ENCODE measurements around the gene ACP7. TPM values are rescaled to one million over a fixed set of nuclear protein-coding genes. Genes with fewer than 3 reads are reported as not detected.
A peak's percentile ranks its signal among the peaks of the same experiment; 100 is the strongest.

The ACP7 gene
- total and polyA plus RNA-seq, 2 experiments from 2014 or later = 0.27 to 0.45 TPM

GRCh38 chr19:39154100-39154628 is 70.0 kb downstream of the ACP7 start (continued):
- TF ChIP-seq ZNF462 (CRISPR knock-in tag; IDR thresholded peaks at IDR 0.05) (no peak), STAT1 (IDR thresholded peaks at IDR 0.05; ENCODE audit: unreplicated experiment) (no peak)

GRCh38 chr19:39154629-39155100 is 70.5 kb downstream of the ACP7 start:
- Mint-ChIP-seq H3K36me3 (ENCODE audit: low read depth) (no peaks in the 10 kb centered on the region; the same call in 1 of the 3 replicates), H3K27me3 (ENCODE audit: insufficient read depth, low read depth, poor library complexity) (peaks cover 8% of the 10 kb centered on the region), H3K4me3 (peak overlapping the region; percentile 14; the same call in 1 of the 3 replicates), H3K4me1 (peaks cover 51% of the 10 kb centered on the region), H3K9me3 (no peaks in the 10 kb centered on the region; the same call in 1 of the 3 replicates), H3K27ac (peak overlapping the region; percentile 65; the same call in 1 of the 2 replicates)
- TF ChIP-seq CTCF (conservative IDR thresholded peaks at IDR 0.05; ENCODE audit: low read depth in 2 of 2) (peak in 1 of 2 experiments; percentile 11; a peak in 1 of 4 replicates), JUNB (IDR thresholded peaks at IDR 0.05; ENCODE audit: unreplicated experiment) (no peak)
- no peaks in the 10 kb centered on the region for H3K27me3 ChIP-seq (ENCODE audit: insufficient read depth)
- H3K27ac ChIP-seq (ENCODE audit: low read depth) = no peak overlapping the region
- H3K79me2 ChIP-seq (replicated peaks; ENCODE audit: insufficient read depth) = peaks cover 38% of the 10 kb centered on the region
- H3F3A ChIP-seq (replicated peaks; ENCODE audit: low read depth) = no peaks in the 10 kb centered on the region
- peak overlapping the region; percentile 67 for H3K4me2 ChIP-seq
- ATAC-seq (peak; percentile 79), DNase-seq (ENCODE audit: low spot score) (peak; percentile 78)
- H3K4me1 ChIP-seq (ENCODE audit: insufficient read depth) = peaks cover 17% of the 10 kb centered on the region
- H2AFZ ChIP-seq = no peak overlapping the region
- H3K36me3 ChIP-seq (ENCODE audit: insufficient read depth) = no peaks in the 10 kb centered on the region
- no peaks in the 10 kb centered on the region for H3K9me2 ChIP-seq (ENCODE audit: insufficient read depth)
- H4K20me1 ChIP-seq (replicated peaks; ENCODE audit: insufficient read depth) = peaks cover 4% of the 10 kb centered on the region
- H3K4me3 ChIP-seq = no peak overlapping the region
